Ishikawa (cell line): ENCODE data around the gene OOSP2.

Experiments used
- CEBPB ChIP-seq: IDR thresholded peaks from 2 replicates; pipeline ENCODE4 v1.6.1; 2012
- CREB1 ChIP-seq: IDR thresholded peaks from 2 replicates; pipeline ENCODE4 v1.6.1; 2012; ENCODE audit warnings: low read depth
- EGR1 ChIP-seq: IDR thresholded peaks from 2 replicates; pipeline ENCODE4 v1.6.1; 2012
- EP300 ChIP-seq: IDR thresholded peaks from 2 replicates; pipeline ENCODE4 v1.6.1; 2012; ENCODE audit warnings: borderline replicate concordance
- FOXM1 ChIP-seq: IDR thresholded peaks from 2 replicates; pipeline ENCODE4 v1.6.1; 2012; ENCODE audit warnings: low read depth, borderline replicate concordance
- MAX ChIP-seq: IDR thresholded peaks from 2 replicates; pipeline ENCODE4 v1.6.1; 2012
- NFIC ChIP-seq: IDR thresholded peaks from 2 replicates; pipeline ENCODE4 v1.6.1; 2012
- RAD21 ChIP-seq: IDR thresholded peaks from 2 replicates; pipeline ENCODE4 v1.6.1; 2012; ENCODE audit warnings: low read depth
- REST ChIP-seq: IDR thresholded peaks from 2 replicates; pipeline ENCODE4 v1.6.1; 2012; ENCODE audit warnings: low read depth, mild to moderate bottlenecking
- TAF1 ChIP-seq: IDR thresholded peaks from 2 replicates; pipeline ENCODE4 v1.6.1; 2012; ENCODE audit warnings: low read depth, mild to moderate bottlenecking
- TCF12 ChIP-seq: IDR thresholded peaks from 2 replicates; pipeline ENCODE4 v1.6.1; 2012; ENCODE audit warnings: low read depth
- TEAD4 ChIP-seq: IDR thresholded peaks from 2 replicates; pipeline ENCODE4 v1.6.1; 2012
- USF1 ChIP-seq: IDR thresholded peaks from 2 replicates; pipeline ENCODE4 v1.6.1; 2012
- YY1 ChIP-seq: IDR thresholded peaks from 2 replicates; pipeline ENCODE4 v1.6.1; 2012; ENCODE audit warnings: low read depth
- ZBTB7A ChIP-seq: IDR thresholded peaks from 2 replicates; pipeline ENCODE4 v1.6.1; 2012; ENCODE audit warnings: low read depth

The OOSP2 gene

GRCh38 chr11:60018058-60018457, 22.2 kb upstream of the OOSP2 start:
- TF ChIP-seq USF1 (no peak), TCF12 (no peak), CEBPB (no peak), ZBTB7A (no peak), MAX (no peak), TEAD4 (no peak), REST (no peak), YY1 (no peak), CREB1 (no peak), RAD21 (no peak), EP300 (no peak), TAF1 (no peak), NFIC (no peak), FOXM1 (no peak), EGR1 (no peak)

GRCh38 chr11:60029015-60029632, 11.1 kb upstream of the OOSP2 start:
- TF ChIP-seq MAX (no peak), EGR1 (no peak)

GRCh38 chr11:60056349-60056969, 16.2 kb downstream of the OOSP2 start, which contains the start of gene MS4A3:
Gene MS4A3 (plus strand): TSS chr11:60056665. CDS start chr11:60061161, 4,496 bp downstream.
- no peak for TF ChIP-seq CEBPB
- TF ChIP-seq NFIC: no peak

- TF ChIP-seq TEAD4 (no peak), USF1 (no peak), ZBTB7A (no peak), TCF12 (no peak), REST (no peak), EGR1 (no peak), EP300 (no peak), CREB1 (no peak), TAF1 (no peak), CEBPB (no peak), RAD21 (no peak), FOXM1 (no peak)
Measured at GRCh38 chr11:60059052-60059451, 18.8 kb downstream of the OOSP2 start.

- no peak for TF ChIP-seq ZBTB7A
- TF ChIP-seq YY1: no peak
- TF ChIP-seq NFIC: no peak
- no peak for TF ChIP-seq RAD21
- no peak for TF ChIP-seq MAX
- TF ChIP-seq TEAD4: no peak
- no peak for TF ChIP-seq TAF1
- TF ChIP-seq EP300: no peak
- no peak for TF ChIP-seq FOXM1
- TF ChIP-seq USF1: no peak
- TF ChIP-seq EGR1: no peak
- no peak for TF ChIP-seq TCF12
- TF ChIP-seq REST: no peak
- TF ChIP-seq CREB1: no peak
- no peak for TF ChIP-seq CEBPB
Measured at GRCh38 chr11:60059521-60060240, 19.5 kb downstream of the OOSP2 start.
